Renal pelvis (tissue), 4 donors: ENCODE measurements around the gene IZUMO4. TPM values are rescaled to one million over a fixed set of nuclear protein-coding genes. Genes with fewer than 3 reads are reported as not detected.

ENCODE experiments used
- DNase-seq: peaks from one replicate; pipeline ENCODE4 v3.0.0-alpha.2; 2013
- polyA plus RNA-seq, 3 donors: library from polyadenylated mRNA; unstranded; fragments of 120-200 nt; gene quantifications; one replicate each; pipeline ENCODE4 v1.2.1, GENCODE V29; 2013; ENCODE audit not compliant: insufficient read length in 3 of 3

The IZUMO4 gene
- polyA plus RNA-seq, 3 donors, result 6.4 to 8.9 (median 7.5) TPM

DNA sequence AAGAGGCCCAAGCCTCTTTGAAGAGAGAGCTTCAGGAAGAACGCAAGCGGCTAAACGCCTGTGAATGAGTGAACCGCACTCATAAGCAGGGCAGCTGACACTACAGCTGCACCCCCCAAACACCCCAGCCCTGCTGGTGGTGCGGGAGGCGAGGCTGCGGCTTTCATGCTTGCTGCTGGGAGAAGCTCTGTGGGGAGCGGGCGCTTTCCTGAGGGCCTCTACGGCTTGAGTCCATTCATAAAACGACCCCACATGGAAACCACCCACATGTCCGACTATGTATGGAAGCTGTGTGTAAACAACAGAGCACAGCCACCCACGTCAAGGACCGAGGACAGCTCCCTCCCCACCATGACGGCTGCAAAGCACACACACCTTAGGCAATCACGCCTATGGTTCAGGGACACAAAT is 49.1 kb downstream of the IZUMO4 start:
- no peak for DNase-seq

DNA sequence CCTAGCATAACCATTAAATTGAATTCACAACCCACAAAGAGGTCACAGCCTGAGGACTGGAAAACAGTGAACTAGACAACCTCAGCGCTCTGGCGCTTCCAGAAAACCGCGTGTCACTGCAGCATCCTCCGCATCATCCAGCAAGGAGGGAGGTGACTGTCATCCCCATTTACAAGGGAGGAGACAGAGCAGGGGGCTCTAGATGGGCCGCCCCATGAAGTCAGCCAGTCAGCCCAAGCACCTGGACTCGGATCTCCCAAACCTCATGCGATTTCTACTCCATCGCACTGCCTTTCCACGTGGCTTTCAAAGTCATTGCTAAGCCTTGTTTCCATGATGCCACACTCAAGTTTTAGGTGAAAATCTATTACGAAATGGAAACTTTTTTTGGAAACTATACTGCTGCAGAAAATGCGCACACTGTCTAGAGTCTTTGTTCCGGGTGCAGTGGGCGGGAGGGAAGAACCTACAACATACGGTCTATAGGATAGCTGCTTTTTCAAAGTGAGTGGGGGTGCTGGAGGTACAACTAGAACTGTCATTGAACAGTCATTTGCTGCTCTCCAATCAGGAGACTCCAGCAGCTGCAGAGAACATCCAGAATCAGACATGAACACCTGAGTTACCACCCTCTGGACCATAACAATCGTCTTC is 51.9 kb downstream of the IZUMO4 start:
- no peak for DNase-seq

Other genes starting within 250 kb of the IZUMO4 start
- 10 to 100 TPM; 29.2 to 35.8 (median 30.0) TPM for gene REXO1, start 248.4 kb upstream of the IZUMO4 start, polyA plus RNA-seq
- gene KLF16, start 233.3 kb upstream of the IZUMO4 start, polyA plus RNA-seq, result 10 to 100 TPM in 2 of 3 donors, 1 to 10 TPM in 1; 7.8 to 11.7 (median 11.3) TPM
- 10 to 100 TPM; 42.6 to 71.8 (median 58.8) TPM for gene ABHD17A, start 211.4 kb upstream of the IZUMO4 start, polyA plus RNA-seq
- gene ADAT3, start 191.5 kb upstream of the IZUMO4 start, polyA plus RNA-seq, result 1 to 10 TPM; 3.7 to 5.5 (median 4.6) TPM
- gene SCAMP4, start 191.5 kb upstream of the IZUMO4 start, polyA plus RNA-seq, result 100 to 1,000 TPM in 1 of 3 donors, 10 to 100 TPM in 2; 77.5 to 101 (median 96.6) TPM
- 10 to 100 TPM; 55.7 to 72.6 (median 70.7) TPM for gene CSNK1G2, start 155.7 kb upstream of the IZUMO4 start, polyA plus RNA-seq
- gene BTBD2, start 81.2 kb upstream of the IZUMO4 start, polyA plus RNA-seq, result 100 to 1,000 TPM; 114 to 138 (median 114) TPM
- 10 to 100 TPM; 74.4 to 82.8 (median 81.0) TPM for gene MKNK2, start 45.7 kb upstream of the IZUMO4 start, polyA plus RNA-seq
- 10 to 100 TPM; 25.1 to 29.1 (median 26.6) TPM for gene MOB3A, start 589 bp upstream of the IZUMO4 start, polyA plus RNA-seq
- gene AP3D1, start 54.7 kb downstream of the IZUMO4 start, polyA plus RNA-seq, result 100 to 1,000 TPM; 116 to 131 (median 130) TPM
- 10 to 100 TPM; 27.4 to 38.3 (median 36.8) TPM for gene DOT1L, start 67.0 kb downstream of the IZUMO4 start, polyA plus RNA-seq
- 10 to 100 TPM; 73.7 to 92.1 (median 85.6) TPM for gene PLEKHJ1, start 139.4 kb downstream of the IZUMO4 start, polyA plus RNA-seq
- 10 to 100 TPM; 78.4 to 99.8 (median 85.6) TPM for gene SF3A2, start 139.9 kb downstream of the IZUMO4 start, polyA plus RNA-seq
- 1 to 10 TPM in 2 of 3 donors, under 1 TPM in 1; 0.43 to 3.5 (median 3.2) TPM for gene AMH, start 152.4 kb downstream of the IZUMO4 start, polyA plus RNA-seq
- gene JSRP1, start 159.5 kb downstream of the IZUMO4 start, polyA plus RNA-seq, result under 1 TPM; 0.52 to 0.68 (median 0.67) TPM
- gene PEAK3, start 185.3 kb downstream of the IZUMO4 start, polyA plus RNA-seq, result under 1 TPM; 0.04 to 0.12 (median 0.09) TPM
- gene LINGO3, start 211.2 kb downstream of the IZUMO4 start, polyA plus RNA-seq, result under 1 TPM in 1 of 3 donors, not detected in 2; 0.09 TPM
- 100 to 1,000 TPM; 107 to 121 (median 114) TPM for gene LSM7, start 231.7 kb downstream of the IZUMO4 start, polyA plus RNA-seq
- gene SPPL2B, start 231.8 kb downstream of the IZUMO4 start, polyA plus RNA-seq, result 100 to 1,000 TPM in 2 of 3 donors, 10 to 100 TPM in 1; 78.5 to 136 (median 105) TPM